ENCODE measurements around the gene PXYLP1.

PXYLP1 gene

GRCh38 chr3:141275511-141275910 lies 43.9 kb downstream of the PXYLP1 start:
- POLR2A ChIA-PET = no interaction called here
- CTCF ChIA-PET = interaction anchor here (0.6 kb wide), 1 partner anchor 1005 kb away, joined by 4 read pairs; no protein-coding TSS in a partner anchor
- TF ChIP-seq L3MBTL2 (conservative IDR thresholded peaks at IDR 0.05) (no peak), ZNF384 (IDR thresholded peaks at IDR 0.05) (no peak), ELF4 (IDR thresholded peaks at IDR 0.05) (no peak), FOXK2 (IDR thresholded peaks at IDR 0.05) (no peak), FOXM1 (IDR thresholded peaks at IDR 0.05; ENCODE audit: borderline replicate concordance) (no peak), PKNOX1 (IDR thresholded peaks at IDR 0.05) (no peak), SP1 (IDR thresholded peaks at IDR 0.05) (no peak), HDGF (IDR thresholded peaks at IDR 0.05; ENCODE audit: borderline replicate concordance) (no peak), LEF1 (IDR thresholded peaks at IDR 0.05; ENCODE audit: borderline replicate concordance) (no peak), ARNT (IDR thresholded peaks at IDR 0.05) (no peak)
- DNase-seq (ENCODE audit: extremely low spot score) = no peak

- ChIA-PET POLR2A (no interaction called here), CTCF (interaction anchor here (0.6 kb wide), 1 partner anchor 1005 kb away, joined by 4 read pairs; no protein-coding TSS in a partner anchor)
- TF ChIP-seq PKNOX1 (IDR thresholded peaks at IDR 0.05) = no peak
- TF ChIP-seq SUZ12 (IDR thresholded peaks at IDR 0.05) = no peak
- TF ChIP-seq L3MBTL2 (conservative IDR thresholded peaks at IDR 0.05) = no peak
- TF ChIP-seq CTBP1 (IDR thresholded peaks at IDR 0.05; ENCODE audit: borderline replicate concordance) = no peak
- no peak for TF ChIP-seq NFRKB (IDR thresholded peaks at IDR 0.05)
- TF ChIP-seq ELF4 (IDR thresholded peaks at IDR 0.05) = no peak
- TF ChIP-seq LEF1 (IDR thresholded peaks at IDR 0.05; ENCODE audit: borderline replicate concordance) = no peak
- TF ChIP-seq FOXA1 (IDR thresholded peaks at IDR 0.05) = no peak
- TF ChIP-seq TARDBP (IDR thresholded peaks at IDR 0.05) = no peak
- no peak for TF ChIP-seq HDGF (IDR thresholded peaks at IDR 0.05; ENCODE audit: borderline replicate concordance)
- no peak for TF ChIP-seq FOXM1 (IDR thresholded peaks at IDR 0.05; ENCODE audit: borderline replicate concordance)
- no peak for TF ChIP-seq ZNF384 (IDR thresholded peaks at IDR 0.05)
- no peak for TF ChIP-seq BHLHE40 (IDR thresholded peaks at IDR 0.05; ENCODE audit: borderline replicate concordance)
- no peak for TF ChIP-seq ARNT (IDR thresholded peaks at IDR 0.05)
- no peak for DNase-seq (ENCODE audit: extremely low spot score)
Observed at GRCh38 chr3:141275973-141276372, 44.3 kb downstream of the PXYLP1 start.

- POLR2A ChIA-PET = interaction anchor here (1.2 kb wide), 1 partner anchor 45 kb away, joined by 4 read pairs; the partner anchor contains the start of gene PXYLP1
- CTCF ChIA-PET = no interaction called here
Observed at GRCh38 chr3:141276398-141276797, 44.8 kb downstream of the PXYLP1 start.

GRCh38 chr3:141277451-141277850 lies 45.8 kb downstream of the PXYLP1 start:
- TF ChIP-seq SP1 (IDR thresholded peaks at IDR 0.05) (no peak), CTBP1 (IDR thresholded peaks at IDR 0.05; ENCODE audit: borderline replicate concordance) (no peak), TARDBP (IDR thresholded peaks at IDR 0.05) (no peak), SUZ12 (IDR thresholded peaks at IDR 0.05) (no peak), BHLHE40 (IDR thresholded peaks at IDR 0.05; ENCODE audit: borderline replicate concordance) (no peak), PKNOX1 (IDR thresholded peaks at IDR 0.05) (0 out of 2 replicates have a peak, but pooled peaks have one; percentile 44)
- DNase-seq (ENCODE audit: extremely low spot score) = no peak
- POLR2A ChIA-PET = interaction anchor here (1.2 kb wide), 1 partner anchor 46 kb away, joined by 4 read pairs; the partner anchor contains the start of gene PXYLP1
- CTCF ChIA-PET = no interaction called here

More at GRCh38 chr3:141276398-141276797, 44.8 kb downstream of the PXYLP1 start:
- no peak for DNase-seq (ENCODE audit: extremely low spot score)
- TF ChIP-seq ZNF384 (IDR thresholded peaks at IDR 0.05) = no peak
- no peak for TF ChIP-seq HDGF (IDR thresholded peaks at IDR 0.05; ENCODE audit: borderline replicate concordance)
- TF ChIP-seq TARDBP (IDR thresholded peaks at IDR 0.05) = no peak
- no peak for TF ChIP-seq LEF1 (IDR thresholded peaks at IDR 0.05; ENCODE audit: borderline replicate concordance)
- no peak for TF ChIP-seq FOXA1 (IDR thresholded peaks at IDR 0.05)
- no peak for TF ChIP-seq CTBP1 (IDR thresholded peaks at IDR 0.05; ENCODE audit: borderline replicate concordance)
- TF ChIP-seq FOXK2 (IDR thresholded peaks at IDR 0.05) = no peak
- TF ChIP-seq BHLHE40 (IDR thresholded peaks at IDR 0.05; ENCODE audit: borderline replicate concordance) = no peak
- no peak for TF ChIP-seq L3MBTL2 (conservative IDR thresholded peaks at IDR 0.05)
- no peak for TF ChIP-seq FOXM1 (IDR thresholded peaks at IDR 0.05; ENCODE audit: borderline replicate concordance)
- TF ChIP-seq SP1 (IDR thresholded peaks at IDR 0.05) = no peak
- no peak for TF ChIP-seq ELF4 (IDR thresholded peaks at IDR 0.05)
- no peak for TF ChIP-seq SUZ12 (IDR thresholded peaks at IDR 0.05)
- no peak for TF ChIP-seq PKNOX1 (IDR thresholded peaks at IDR 0.05)
- TF ChIP-seq ARNT (IDR thresholded peaks at IDR 0.05) = no peak
- no peak for TF ChIP-seq NFRKB (IDR thresholded peaks at IDR 0.05)

GRCh38 chr3:141278196-141279076 lies 46.8 kb downstream of the PXYLP1 start:
- DNase-seq (ENCODE audit: extremely low spot score) = no peak
- no peak for TF ChIP-seq SUZ12 (IDR thresholded peaks at IDR 0.05)
- no peak for TF ChIP-seq HDGF (IDR thresholded peaks at IDR 0.05; ENCODE audit: borderline replicate concordance)
- TF ChIP-seq FOXA1 (IDR thresholded peaks at IDR 0.05) = no peak
- no peak for TF ChIP-seq ARNT (IDR thresholded peaks at IDR 0.05)
- TF ChIP-seq ELF4 (IDR thresholded peaks at IDR 0.05) = no peak
- TF ChIP-seq FOXK2 (IDR thresholded peaks at IDR 0.05) = no peak
- TF ChIP-seq NFRKB (IDR thresholded peaks at IDR 0.05) = no peak
- TF ChIP-seq LEF1 (IDR thresholded peaks at IDR 0.05; ENCODE audit: borderline replicate concordance) = no peak
- TF ChIP-seq ZNF384 (IDR thresholded peaks at IDR 0.05) = no peak
- TF ChIP-seq SP1 (IDR thresholded peaks at IDR 0.05) = no peak
- TF ChIP-seq TARDBP (IDR thresholded peaks at IDR 0.05) = no peak
- TF ChIP-seq BHLHE40 (IDR thresholded peaks at IDR 0.05; ENCODE audit: borderline replicate concordance) = no peak
- TF ChIP-seq CTBP1 (IDR thresholded peaks at IDR 0.05; ENCODE audit: borderline replicate concordance) = no peak
- no peak for TF ChIP-seq L3MBTL2 (conservative IDR thresholded peaks at IDR 0.05)
- no peak for TF ChIP-seq PKNOX1 (IDR thresholded peaks at IDR 0.05)
- TF ChIP-seq FOXM1 (IDR thresholded peaks at IDR 0.05; ENCODE audit: borderline replicate concordance) = no peak
- POLR2A ChIA-PET = no interaction called here
- CTCF ChIA-PET = interaction anchor here (1.0 kb wide), 2 partner anchors 46 to 47 kb away, joined by 3 read pairs; partner anchors contain the start of gene PXYLP1

Data from HEK293T (cell line).